GM12892 (cell line): ENCODE measurements around the gene RFC5.

Source experiments
- POLR2A ChIP-seq: IDR thresholded peaks from 2 replicates; pipeline ENCODE4 v1.6.1; 2011; ENCODE audit warnings: low read depth, low read length, control low read depth
- POLR2AphosphoS5 ChIP-seq: IDR thresholded peaks from 2 replicates; pipeline ENCODE4 v1.6.1; 2011; ENCODE audit warnings: low read depth, low read length, control low read depth
- TAF1 ChIP-seq: IDR thresholded peaks from 2 replicates; pipeline ENCODE4 v1.6.1; 2011; ENCODE audit warnings: low read depth, mild to moderate bottlenecking, control low read depth, low read length, borderline replicate concordance

DNA sequence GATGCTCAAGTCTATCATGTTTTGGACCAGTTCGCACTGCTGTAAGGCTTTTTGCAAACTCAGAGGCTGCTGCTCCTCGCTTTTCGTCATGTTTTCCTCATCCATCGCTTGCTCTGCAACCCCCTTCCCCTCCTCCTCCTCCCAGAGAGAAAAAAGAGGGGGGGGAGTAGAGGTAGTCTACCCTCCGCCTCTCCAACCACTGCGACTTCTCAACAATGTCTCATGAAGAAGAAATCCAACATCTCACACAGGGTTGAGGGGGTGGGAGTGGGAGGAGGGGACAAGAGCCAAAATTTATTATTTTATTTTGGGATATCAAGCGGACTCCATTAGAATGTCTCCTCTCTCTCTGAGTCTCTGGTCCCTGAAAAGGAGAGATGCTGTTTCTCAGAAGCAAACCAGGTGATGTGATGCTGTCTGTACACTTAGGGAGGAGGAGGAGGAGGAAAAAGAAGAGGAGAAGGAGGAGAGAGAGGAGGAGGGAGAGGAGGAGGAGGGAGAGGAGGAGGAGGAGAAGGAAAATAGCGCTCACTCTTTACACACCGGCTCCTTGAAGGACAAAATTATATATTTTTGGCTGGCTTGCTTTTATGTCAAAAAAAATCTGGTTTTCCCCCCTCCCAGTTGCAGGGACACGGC is 48.2 kb upstream of the RFC5 start:
- TF ChIP-seq TAF1 (no peak), POLR2AphosphoS5 (no peak), POLR2A (no peak)
